Caco-2 (cell line): ENCODE data around the gene P4HA3. TPM values are rescaled to one million over a fixed set of nuclear protein-coding genes. Genes with fewer than 3 reads are reported as not detected.

Experiments
- BruUV-seq: library from RNA; stranded (reverse); fragments of 400-500 nt; replicated peaks from 2 replicates; lab custom pipeline; 2021; lab: Mats Ljungman, UMichigan
- CTCF ChIA-PET: fragments of 300-600 bp; sonication (Branson Sonifier 250); formaldehyde crosslinking; loops from one replicate; lab custom pipeline; 2022; ENCODE audit warnings: antibody characterized with exemption; lab: Charles Lee
- POLR2A ChIA-PET: fragments of 300-600 bp; sonication (Branson Sonifier 250); formaldehyde crosslinking; loops from one replicate; lab custom pipeline; 2022; ENCODE audit warnings: antibody characterized with exemption; lab: Charles Lee
- DNase-seq, 2 experiments: peaks; one replicate each; pipeline versions ENCODE4 v3.0.0 to v3.0.0-alpha.2; 2020 to 2022
- H3K27me3 ChIP-seq: replicated peaks from 2 replicates; pipeline ENCODE4 v1.6.0; 2011; ENCODE audit warnings: low read length; ENCODE audit not compliant: control insufficient read depth, insufficient read depth
- H3K36me3 ChIP-seq: 2 replicates; pipeline ENCODE4 v1.5.1; 2011; ENCODE audit warnings: low read length; ENCODE audit not compliant: control insufficient read depth, insufficient read depth
- H3K4me1 ChIP-seq: fragments of 250-450 bp; sonication (Bioruptor Pico); 2 replicates; pipeline ENCODE4 v1.5.1; 2020; ENCODE audit warnings: mild to moderate bottlenecking
- H3K4me3 ChIP-seq: 2 replicates; pipeline ENCODE4 v1.5.1; 2011; ENCODE audit warnings: low read depth, mild to moderate bottlenecking, control low read depth, low read length
- H3K9me3 ChIP-seq: fragments of 250-450 bp; sonication (Bioruptor Pico); 2 replicates; pipeline ENCODE4 v1.5.1; 2020; ENCODE audit warnings: mild to moderate bottlenecking, moderate library complexity
- H3K27ac Mint-ChIP-seq: one replicate; pipeline ENCODE4 v1.8.0; 2022; ENCODE audit warnings: mixed read lengths; ENCODE audit not compliant: unreplicated experiment
- H3K27me3 Mint-ChIP-seq: one replicate; pipeline ENCODE4 v1.8.0; 2022; ENCODE audit warnings: mixed read lengths; ENCODE audit not compliant: insufficient read depth, unreplicated experiment
- H3K36me3 Mint-ChIP-seq: one replicate; pipeline ENCODE4 v1.8.0; 2022; ENCODE audit warnings: mild to moderate bottlenecking, mixed read lengths; ENCODE audit not compliant: insufficient read depth, unreplicated experiment
- H3K4me1 Mint-ChIP-seq: one replicate; pipeline ENCODE4 v1.8.0; 2022; ENCODE audit warnings: low read depth, mixed read lengths; ENCODE audit not compliant: unreplicated experiment
- H3K4me3 Mint-ChIP-seq: one replicate; pipeline ENCODE4 v1.8.0; 2022; ENCODE audit warnings: mild to moderate bottlenecking, moderate library complexity, mixed read lengths; ENCODE audit not compliant: unreplicated experiment
- H3K9me3 Mint-ChIP-seq: one replicate; pipeline ENCODE4 v1.8.0; 2022; ENCODE audit warnings: mixed read lengths; ENCODE audit not compliant: unreplicated experiment
- intact Hi-C: fragments of 100-400 bp; cut with micrococcal nuclease; formaldehyde crosslinking; loops from one replicate; pipeline ENCODE4 v1.10.0; 2022; ENCODE audit not compliant: unreplicated experiment
- total RNA-seq: library from RNA; stranded (reverse); gene quantifications from 2 replicates; pipeline ENCODE4 v1.2.3, GENCODE V29; 2022
- TF ChIP-seq, protein P1 (sequence below), 2 experiments: fragments of 200-600 bp in 1 of 2; IDR thresholded peaks; 1 replicate in 1 of 2; 2 replicates in 1 of 2; pipeline versions ENCODE4 v1.5.1 to v1.8.0; 2011 to 2022; ENCODE audit warnings: antibody characterized with exemption in 1 of 2, control low read depth in 1 of 2, inconsistent platforms in 1 of 2, low read depth in 1 of 2, low read length in 1 of 2, mild to moderate bottlenecking in 1 of 2, moderate library complexity in 1 of 2; ENCODE audit not compliant: insufficient read depth in 1 of 2, severe bottlenecking in 1 of 2, unreplicated experiment in 1 of 2

Gene P4HA3
- total RNA-seq, 1 experiment from 2014 or later = not detected

DNA sequence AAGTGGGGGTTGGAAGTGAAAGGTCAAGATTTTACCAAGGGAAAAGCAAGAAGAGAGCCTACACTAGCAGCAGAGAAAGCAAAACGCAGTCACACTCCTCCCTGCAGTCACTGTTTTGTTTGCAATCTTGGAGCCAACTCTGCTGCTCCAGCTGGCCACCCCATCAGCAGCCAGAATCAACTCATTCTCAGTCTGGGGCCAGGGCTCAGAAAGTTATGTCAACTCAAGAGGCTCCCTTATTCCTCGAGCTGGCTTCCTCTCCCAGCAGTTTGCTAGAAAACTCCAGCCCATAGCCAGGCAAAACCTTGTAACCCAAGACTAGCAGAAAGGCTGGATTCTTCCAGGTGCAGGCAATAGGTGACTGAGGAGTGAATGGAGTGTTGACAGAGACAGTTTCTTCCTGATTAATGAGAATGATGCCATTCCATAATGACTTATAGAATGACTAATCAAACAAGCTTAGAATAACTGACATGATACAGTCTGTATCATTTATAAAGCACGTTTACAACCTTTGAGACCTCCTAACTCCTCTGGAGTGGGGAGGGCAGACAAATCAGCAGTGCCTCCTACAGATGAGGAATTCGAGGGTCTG is 53.4 kb downstream of the P4HA3 start:
- Mint-ChIP-seq H3K27ac (no peak overlapping the region), H3K4me3 (no peak overlapping the region), H3K9me3 (peaks cover 10% of the 10 kb centered on the region), H3K27me3 (no peaks in the 10 kb centered on the region), H3K36me3 (peaks cover 34% of the 10 kb centered on the region), H3K4me1 (no peaks in the 10 kb centered on the region)
- H3K4me3 ChIP-seq = no peak overlapping the region
- TSS peak; percentile 28 for BruUV-seq
- H3K36me3 ChIP-seq = 0 out of 2 replicates have a peak, but pooled peaks cover 4% of the 10 kb centered on the region
- intact Hi-C loops = no loop called here
- H3K4me1 ChIP-seq = no peaks in the 10 kb centered on the region
- ChIA-PET POLR2A (interaction anchor here (0.5 kb wide), 1 partner anchor 293 kb away, joined by 4 read pairs; no protein-coding TSS in a partner anchor), CTCF (no interaction called here)
- H3K9me3 ChIP-seq = peaks cover 11% of the 10 kb centered on the region
- no peak for DNase-seq
- H3K27me3 ChIP-seq = no peaks in the 10 kb centered on the region
- TF ChIP-seq, protein P1, sequence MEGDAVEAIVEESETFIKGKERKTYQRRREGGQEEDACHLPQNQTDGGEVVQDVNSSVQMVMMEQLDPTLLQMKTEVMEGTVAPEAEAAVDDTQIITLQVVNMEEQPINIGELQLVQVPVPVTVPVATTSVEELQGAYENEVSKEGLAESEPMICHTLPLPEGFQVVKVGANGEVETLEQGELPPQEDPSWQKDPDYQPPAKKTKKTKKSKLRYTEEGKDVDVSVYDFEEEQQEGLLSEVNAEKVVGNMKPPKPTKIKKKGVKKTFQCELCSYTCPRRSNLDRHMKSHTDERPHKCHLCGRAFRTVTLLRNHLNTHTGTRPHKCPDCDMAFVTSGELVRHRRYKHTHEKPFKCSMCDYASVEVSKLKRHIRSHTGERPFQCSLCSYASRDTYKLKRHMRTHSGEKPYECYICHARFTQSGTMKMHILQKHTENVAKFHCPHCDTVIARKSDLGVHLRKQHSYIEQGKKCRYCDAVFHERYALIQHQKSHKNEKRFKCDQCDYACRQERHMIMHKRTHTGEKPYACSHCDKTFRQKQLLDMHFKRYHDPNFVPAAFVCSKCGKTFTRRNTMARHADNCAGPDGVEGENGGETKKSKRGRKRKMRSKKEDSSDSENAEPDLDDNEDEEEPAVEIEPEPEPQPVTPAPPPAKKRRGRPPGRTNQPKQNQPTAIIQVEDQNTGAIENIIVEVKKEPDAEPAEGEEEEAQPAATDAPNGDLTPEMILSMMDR (IDR thresholded peaks at IDR 0.05; ENCODE audit: insufficient read depth in 1 of 2, low read depth in 1 of 2, low read length in 1 of 2, severe bottlenecking in 1 of 2, unreplicated experiment in 1 of 2) = no peak

DNA sequence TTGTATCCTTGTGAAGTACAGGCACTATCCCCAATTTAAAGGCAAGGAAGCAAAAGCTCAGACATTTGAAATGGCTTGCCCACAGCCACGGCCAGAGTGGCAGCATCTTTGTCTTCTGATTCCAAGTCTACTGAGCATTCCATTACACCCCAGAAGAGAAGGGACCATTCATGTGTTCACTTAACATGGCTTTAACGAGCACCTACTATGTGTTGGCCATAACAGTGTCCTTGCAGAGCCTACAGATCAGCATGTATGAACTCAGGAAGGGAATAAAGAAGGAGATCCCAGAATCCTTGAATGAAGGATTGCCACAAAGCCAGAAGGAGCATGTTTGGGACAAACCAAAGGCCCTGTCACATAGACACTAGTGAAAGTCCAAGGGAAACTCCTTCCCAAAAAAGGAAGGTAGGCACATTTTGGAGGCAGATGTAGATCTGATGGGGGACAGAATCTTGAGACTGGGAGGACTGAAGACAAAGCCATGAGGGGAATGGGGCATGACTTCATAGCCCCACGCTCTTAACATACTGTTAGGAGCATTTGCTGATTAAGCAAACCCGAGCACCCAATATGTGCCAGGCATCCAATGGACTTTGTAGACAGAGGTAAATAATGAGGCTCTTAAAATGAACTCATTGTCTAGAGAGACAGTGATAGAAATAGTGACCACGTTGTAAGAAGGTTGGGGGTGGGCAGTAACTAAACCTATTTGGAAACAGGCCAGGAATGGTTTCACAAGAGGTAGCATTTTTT is 54.9 kb downstream of the P4HA3 start:
- no TSS peak for BruUV-seq
- Histone ChIP-seq H3K4me1 (no peaks in the 10 kb centered on the region), H3K36me3 (peaks cover 6% of the 10 kb centered on the region; the same call in 1 of the 2 replicates), H3K9me3 (peaks cover 10% of the 10 kb centered on the region), H3K27me3 (no peaks in the 10 kb centered on the region), H3K4me3 (no peak overlapping the region)
- no peaks in the 10 kb centered on the region for H3K4me1 Mint-ChIP-seq
- intact Hi-C loops = loop anchor here (1.0 kb wide), 4 partner anchors 65 to 315 kb away; no protein-coding TSS in a partner anchor
- ChIA-PET CTCF (interaction anchor here (0.8 to 2.7 kb wide), 11 partner anchors 8 to 314 kb away, joined by 3 to 77 read pairs (median 7); partner anchors contain the start of gene PGM2L1), POLR2A (no interaction called here)
- TF ChIP-seq, protein P1 (IDR thresholded peaks at IDR 0.05; ENCODE audit: insufficient read depth in 1 of 2, low read depth in 1 of 2, low read length in 1 of 2, severe bottlenecking in 1 of 2, unreplicated experiment in 1 of 2) = no peak
- no peak for DNase-seq
- no peak overlapping the region for H3K27ac Mint-ChIP-seq
- H3K9me3 Mint-ChIP-seq = peaks cover 10% of the 10 kb centered on the region
- H3K27me3 Mint-ChIP-seq = no peaks in the 10 kb centered on the region
- peaks cover 43% of the 10 kb centered on the region for H3K36me3 Mint-ChIP-seq
- H3K4me3 Mint-ChIP-seq = no peak overlapping the region

DNA sequence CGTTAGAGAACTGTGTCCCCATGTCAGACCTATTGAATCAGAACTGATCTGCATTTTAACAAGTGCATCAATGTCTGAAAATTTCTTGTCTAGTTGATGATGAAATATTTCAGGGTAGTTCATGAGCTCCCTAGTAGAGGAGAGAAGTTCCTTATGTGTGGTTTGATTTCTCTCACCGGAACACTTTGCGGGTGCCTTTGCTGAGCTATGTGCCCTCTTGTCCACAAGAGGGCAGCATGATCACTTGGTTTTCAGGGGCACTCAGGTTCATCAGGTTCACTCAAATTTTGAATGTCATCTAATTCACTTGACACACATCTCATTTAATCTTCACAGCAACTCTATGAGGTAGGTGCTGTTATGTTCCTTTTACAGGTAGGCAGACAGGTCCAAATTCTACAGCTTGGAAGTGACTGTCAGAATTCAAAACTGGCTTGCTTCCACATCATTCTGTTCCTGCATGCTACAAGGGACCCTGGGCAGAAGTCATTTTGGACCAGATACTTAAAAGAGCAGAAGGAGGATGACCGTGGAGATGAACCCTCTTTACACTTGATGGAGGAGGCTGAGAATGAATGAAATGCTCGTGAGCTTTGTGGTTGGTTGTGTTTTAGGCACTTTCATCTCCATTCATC is 55.6 kb downstream of the P4HA3 start:
- peak in 1 of 2 experiments; percentile 65 for DNase-seq
- H3K4me3 Mint-ChIP-seq = no peak overlapping the region
- no peak overlapping the region for H3K4me3 ChIP-seq
- POLR2A ChIA-PET = interaction anchor here (0.6 kb wide), 1 partner anchor 482 kb away, joined by 3 read pairs; no protein-coding TSS in a partner anchor
- H3K27ac Mint-ChIP-seq = no peak overlapping the region
- CTCF ChIA-PET = interaction anchor here (0.5 to 2.7 kb wide), 23 partner anchors 9 to 909 kb away, joined by 3 to 77 read pairs (median 4); partner anchors contain the start of genes LIPT2 and PGM2L1
- intact Hi-C loops = loop anchor here (1.0 kb wide), 4 partner anchors 65 to 315 kb away; no protein-coding TSS in a partner anchor
- peaks cover 42% of the 10 kb centered on the region for H3K36me3 Mint-ChIP-seq
- H3K4me1 Mint-ChIP-seq = no peaks in the 10 kb centered on the region
- TF ChIP-seq, protein P1 (IDR thresholded peaks at IDR 0.05; ENCODE audit: insufficient read depth in 1 of 2, low read depth in 1 of 2, low read length in 1 of 2, severe bottlenecking in 1 of 2, unreplicated experiment in 1 of 2) = peak; percentile 91 to 94
- H3K9me3 Mint-ChIP-seq = peaks cover 4% of the 10 kb centered on the region
- no peaks in the 10 kb centered on the region for H3K27me3 ChIP-seq
- peaks cover 12% of the 10 kb centered on the region for H3K36me3 ChIP-seq
- no peaks in the 10 kb centered on the region for H3K4me1 ChIP-seq
- no peaks in the 10 kb centered on the region for H3K27me3 Mint-ChIP-seq
- H3K9me3 ChIP-seq = peaks cover 3% of the 10 kb centered on the region
- BruUV-seq = no TSS peak
